ENCODE results near the gene SAMD4A.
"Not testable (repeated sequence)": the region's sequence is repeated elsewhere in the genome, so short reads cannot be mapped to it uniquely, and the experiment has no call there.

SAMD4A gene

DNA sequence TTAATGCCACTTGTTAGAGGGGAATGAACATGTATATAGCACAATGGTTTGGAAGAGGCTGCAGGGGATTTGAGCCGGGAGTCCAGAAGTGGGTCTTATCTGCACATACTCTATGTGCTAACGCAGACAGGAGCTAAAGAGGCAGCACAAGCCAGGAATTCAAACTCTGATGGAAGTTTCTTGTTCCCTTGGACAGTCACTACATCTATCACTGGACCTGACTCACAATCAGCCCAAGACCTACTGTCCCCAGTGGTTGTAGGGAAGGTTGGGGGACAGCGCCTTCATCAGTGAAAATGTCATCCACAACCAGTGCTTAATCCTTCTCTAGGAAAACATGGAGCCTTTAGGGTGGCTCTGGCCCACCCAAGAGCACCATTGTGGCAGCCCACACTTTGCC lies 227.9 kb downstream of the SAMD4A start:
- POLR2A ChIA-PET = no interaction called here
- no peak overlapping the region for H3K4me3 ChIP-seq (ENCODE audit: low read depth, low read length)
- TF ChIP-seq, protein P1, sequence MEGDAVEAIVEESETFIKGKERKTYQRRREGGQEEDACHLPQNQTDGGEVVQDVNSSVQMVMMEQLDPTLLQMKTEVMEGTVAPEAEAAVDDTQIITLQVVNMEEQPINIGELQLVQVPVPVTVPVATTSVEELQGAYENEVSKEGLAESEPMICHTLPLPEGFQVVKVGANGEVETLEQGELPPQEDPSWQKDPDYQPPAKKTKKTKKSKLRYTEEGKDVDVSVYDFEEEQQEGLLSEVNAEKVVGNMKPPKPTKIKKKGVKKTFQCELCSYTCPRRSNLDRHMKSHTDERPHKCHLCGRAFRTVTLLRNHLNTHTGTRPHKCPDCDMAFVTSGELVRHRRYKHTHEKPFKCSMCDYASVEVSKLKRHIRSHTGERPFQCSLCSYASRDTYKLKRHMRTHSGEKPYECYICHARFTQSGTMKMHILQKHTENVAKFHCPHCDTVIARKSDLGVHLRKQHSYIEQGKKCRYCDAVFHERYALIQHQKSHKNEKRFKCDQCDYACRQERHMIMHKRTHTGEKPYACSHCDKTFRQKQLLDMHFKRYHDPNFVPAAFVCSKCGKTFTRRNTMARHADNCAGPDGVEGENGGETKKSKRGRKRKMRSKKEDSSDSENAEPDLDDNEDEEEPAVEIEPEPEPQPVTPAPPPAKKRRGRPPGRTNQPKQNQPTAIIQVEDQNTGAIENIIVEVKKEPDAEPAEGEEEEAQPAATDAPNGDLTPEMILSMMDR (IDR thresholded peaks at IDR 0.05; ENCODE audit: insufficient read depth, low read length, missing control alignments) = no peak
- DNase-seq (ENCODE audit: low read depth, low spot score) = no peak
- CTCF ChIA-PET = interaction anchor here (1.1 to 7.9 kb wide), 5 partner anchors 10 to 282 kb away, joined by 4 to 66 read pairs (median 17); no protein-coding TSS in a partner anchor

DNA sequence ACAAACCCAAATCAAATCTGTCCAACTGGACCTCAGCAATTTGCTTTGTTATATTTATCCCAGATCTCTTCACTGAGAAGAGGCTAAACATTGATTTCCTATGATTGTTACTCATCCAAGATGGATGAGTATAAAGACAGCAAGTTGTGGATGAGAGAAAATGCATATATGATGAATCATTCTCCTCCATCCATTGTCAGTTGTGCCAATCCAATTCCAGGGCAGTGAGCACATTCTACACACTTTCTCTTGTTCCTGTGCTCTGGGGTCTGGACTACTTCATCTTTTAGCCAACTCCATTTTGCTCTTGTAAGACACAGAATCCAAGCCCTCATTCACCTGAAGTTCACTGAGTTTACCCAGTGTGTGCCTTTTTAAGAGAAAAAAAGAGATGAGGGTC lies 230.0 kb downstream of the SAMD4A start:
- H3K4me3 ChIP-seq (ENCODE audit: low read depth, low read length) = no peak overlapping the region
- POLR2A ChIA-PET = no interaction called here
- TF ChIP-seq, protein P1 (IDR thresholded peaks at IDR 0.05; ENCODE audit: insufficient read depth, low read length, missing control alignments) = no peak
- CTCF ChIA-PET = interaction anchor here (0.7 to 7.9 kb wide), 6 partner anchors 7 to 312 kb away, joined by 3 to 66 read pairs (median 5); no protein-coding TSS in a partner anchor
- no peak for DNase-seq (ENCODE audit: low read depth, low spot score)

DNA sequence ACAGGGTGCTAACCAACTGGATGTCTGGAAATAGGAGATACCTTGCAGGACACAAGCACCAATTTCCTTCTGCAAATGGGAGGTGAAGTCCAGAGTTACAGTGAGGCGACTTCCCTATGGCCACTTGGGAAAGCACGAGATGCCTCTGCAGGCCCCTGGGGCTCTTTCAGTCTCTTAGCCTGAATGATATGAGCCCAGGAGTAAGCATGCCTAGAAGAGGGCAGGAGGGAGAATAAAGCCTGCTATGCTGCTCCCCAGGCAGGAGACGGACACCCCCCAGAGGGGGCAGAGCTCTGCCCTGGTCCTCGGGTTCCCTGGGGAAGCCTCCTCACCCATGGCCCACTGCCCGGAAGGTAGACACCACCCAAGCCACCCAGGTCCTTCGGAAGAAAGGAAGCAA lies 230.6 kb downstream of the SAMD4A start:
- no peak for DNase-seq (ENCODE audit: low read depth, low spot score)
- ChIA-PET CTCF (interaction anchor here (7.9 kb wide), 1 partner anchor 7 kb away, joined by 66 read pairs; no protein-coding TSS in a partner anchor), POLR2A (no interaction called here)

DNA sequence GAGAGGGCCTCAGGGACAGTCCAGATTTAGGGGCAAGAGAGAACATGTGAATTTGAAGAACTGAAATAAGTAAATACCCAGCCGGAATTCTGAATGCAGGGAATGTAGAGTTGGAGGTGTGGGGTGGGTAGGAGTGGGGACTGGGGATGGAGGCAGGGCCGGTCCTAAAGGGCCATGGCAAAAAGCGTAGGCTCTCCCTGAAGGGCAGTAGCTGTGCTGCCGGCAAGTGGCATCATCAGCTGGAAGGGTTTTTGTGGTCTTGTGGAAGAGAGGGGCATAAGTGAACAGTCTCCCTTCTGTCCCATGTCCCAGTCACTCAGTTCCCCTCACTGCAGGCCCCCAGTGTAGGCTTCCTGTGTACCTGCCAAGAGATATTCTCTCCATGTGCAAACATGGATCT lies 231.1 kb downstream of the SAMD4A start:
- no peak for DNase-seq (ENCODE audit: low read depth, low spot score)
- TF ChIP-seq, protein P1 (IDR thresholded peaks at IDR 0.05; ENCODE audit: insufficient read depth, low read length, missing control alignments) = no peak
- POLR2A ChIA-PET = no interaction called here
- CTCF ChIA-PET = no interaction called here
- no peak overlapping the region for H3K4me3 ChIP-seq (ENCODE audit: low read depth, low read length)

More for the DNA sequence above, 230.6 kb downstream of the SAMD4A start:
- no peak overlapping the region for H3K4me3 ChIP-seq (ENCODE audit: low read depth, low read length)
- TF ChIP-seq, protein P1 (IDR thresholded peaks at IDR 0.05; ENCODE audit: insufficient read depth, low read length, missing control alignments) = no peak

DNA sequence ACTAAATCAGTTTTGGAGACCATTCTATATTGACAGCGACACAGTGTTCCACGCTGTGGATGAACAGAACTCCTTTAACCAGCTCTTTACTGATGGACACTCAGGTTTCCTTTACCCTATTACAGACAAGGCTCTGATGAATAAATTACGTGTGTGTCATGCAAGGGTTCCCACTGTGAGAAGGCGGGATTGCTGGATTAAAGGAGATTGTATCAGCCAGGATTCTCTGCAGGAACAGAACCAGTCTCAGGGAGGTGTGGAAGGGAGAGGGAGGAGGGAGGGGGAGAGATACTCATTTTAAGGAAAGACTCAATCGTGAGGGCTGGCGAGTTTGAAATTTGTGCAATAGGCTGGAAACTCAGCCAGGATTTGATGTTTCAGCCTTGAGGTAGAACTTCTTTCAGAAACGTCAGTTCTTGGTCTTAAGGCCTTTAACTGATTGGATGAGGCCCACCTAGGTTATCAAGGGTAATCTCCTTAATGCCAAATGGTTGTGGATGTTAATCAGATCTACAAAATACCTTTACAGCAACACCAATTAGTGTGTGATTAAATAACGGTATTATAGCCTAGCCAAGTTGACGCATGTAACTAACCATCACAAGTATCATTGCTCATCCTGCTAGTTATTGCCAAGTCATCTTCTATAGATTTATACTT lies 231.7 kb downstream of the SAMD4A start:
- ChIA-PET POLR2A (no interaction called here), CTCF (interaction anchor here (1.0 kb wide), 1 partner anchor 25 kb away, joined by 3 read pairs; no protein-coding TSS in a partner anchor)
- DNase-seq (ENCODE audit: low read depth, low spot score) = no peak
- H3K4me3 ChIP-seq (ENCODE audit: low read depth, low read length) = no peak overlapping the region
- TF ChIP-seq, protein P1 (IDR thresholded peaks at IDR 0.05; ENCODE audit: insufficient read depth, low read length, missing control alignments) = no peak

DNA sequence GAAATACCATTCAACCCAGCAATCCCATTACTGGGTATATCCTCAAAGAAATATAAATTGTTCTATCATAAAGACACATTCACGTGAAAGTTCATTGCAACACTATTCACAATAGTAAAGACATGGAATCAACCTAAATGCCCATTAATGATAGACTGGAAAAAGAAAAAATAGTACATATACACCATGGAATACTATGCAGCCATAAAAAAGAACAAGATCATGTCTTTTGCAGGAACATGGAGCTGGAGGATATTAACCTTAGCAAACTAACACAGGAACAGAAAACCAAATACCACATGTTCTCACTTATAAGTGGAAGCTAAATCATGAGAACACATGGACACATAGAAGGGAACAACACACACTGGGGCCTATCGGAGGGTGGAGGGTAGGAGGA lies 234.6 kb downstream of the SAMD4A start:
- DNase-seq (ENCODE audit: low read depth, low spot score); POLR2A ChIA-PET; H3K4me3 ChIP-seq (ENCODE audit: low read depth, low read length): not testable (repeated sequence)
- CTCF ChIA-PET = interaction anchor here (6.0 kb wide), 1 partner anchor 27 kb away, joined by 38 read pairs; no protein-coding TSS in a partner anchor

Data from AG04449 (cell line).